ENCODE results near the gene RNASE3.
"Not testable (repeated sequence)": the region's sequence is repeated elsewhere in the genome, so short reads cannot be mapped to it uniquely, and the experiment has no call there.

The RNASE3 gene

DNA sequence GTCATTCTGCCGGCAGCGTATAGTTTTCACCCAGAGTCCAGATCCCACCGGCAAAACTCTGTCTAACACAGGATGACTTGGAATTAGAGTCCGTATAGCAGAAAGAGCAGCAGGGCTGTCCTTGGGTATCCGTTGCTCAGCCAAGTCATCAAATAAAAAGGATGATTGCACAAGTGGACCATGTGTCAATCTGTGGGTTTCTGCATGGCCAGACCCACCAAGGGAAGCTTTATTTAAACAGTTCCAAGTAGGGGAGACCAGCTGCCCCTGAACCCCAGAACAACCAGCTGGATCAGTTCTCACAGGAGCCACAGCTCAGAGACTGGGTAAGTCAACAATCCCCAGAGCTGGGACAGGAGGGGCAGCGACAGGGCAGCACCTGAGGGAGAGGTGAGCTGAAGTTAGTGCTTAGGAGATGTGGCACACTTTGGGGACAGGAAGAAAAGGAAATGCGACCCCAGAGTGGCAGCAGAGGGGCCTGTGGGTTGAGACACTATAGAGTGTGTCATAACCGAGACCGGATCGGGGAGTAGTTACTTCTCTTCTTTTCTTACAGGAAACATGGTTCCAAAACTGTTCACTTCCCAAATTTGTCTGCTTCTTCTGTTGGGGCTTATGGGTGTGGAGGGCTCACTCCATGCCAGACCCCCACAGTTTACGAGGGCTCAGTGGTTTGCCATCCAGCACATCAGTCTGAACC, at the start of gene RNASE3:
Gene RNASE3 (plus strand): TSS at position 260 of the 700 bp plus-strand sequence. CDS start 302 bp downstream, at position 562.
- DNase-seq = not testable (repeated sequence)

DNA sequence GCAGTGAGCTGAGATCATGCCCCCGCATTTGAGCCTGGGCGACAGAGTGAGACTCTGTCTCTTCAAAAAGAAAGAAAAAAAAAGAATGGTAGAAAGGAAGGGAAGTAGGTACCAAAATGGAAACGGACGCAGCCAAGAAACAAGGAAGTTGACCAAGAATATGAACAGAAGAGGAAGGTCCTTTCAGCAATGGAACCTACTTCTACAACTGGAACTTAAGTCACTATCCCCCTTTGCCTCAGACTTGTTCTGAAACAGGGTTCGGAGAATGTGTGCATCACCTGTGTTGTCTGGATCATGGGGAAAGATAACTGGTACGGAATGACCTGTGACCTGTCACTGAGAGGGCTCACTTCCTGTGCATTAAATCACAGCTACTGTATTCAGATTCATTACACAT, 44.6 kb upstream of the RNASE3 start:
- DNase-seq = no peak

DNA sequence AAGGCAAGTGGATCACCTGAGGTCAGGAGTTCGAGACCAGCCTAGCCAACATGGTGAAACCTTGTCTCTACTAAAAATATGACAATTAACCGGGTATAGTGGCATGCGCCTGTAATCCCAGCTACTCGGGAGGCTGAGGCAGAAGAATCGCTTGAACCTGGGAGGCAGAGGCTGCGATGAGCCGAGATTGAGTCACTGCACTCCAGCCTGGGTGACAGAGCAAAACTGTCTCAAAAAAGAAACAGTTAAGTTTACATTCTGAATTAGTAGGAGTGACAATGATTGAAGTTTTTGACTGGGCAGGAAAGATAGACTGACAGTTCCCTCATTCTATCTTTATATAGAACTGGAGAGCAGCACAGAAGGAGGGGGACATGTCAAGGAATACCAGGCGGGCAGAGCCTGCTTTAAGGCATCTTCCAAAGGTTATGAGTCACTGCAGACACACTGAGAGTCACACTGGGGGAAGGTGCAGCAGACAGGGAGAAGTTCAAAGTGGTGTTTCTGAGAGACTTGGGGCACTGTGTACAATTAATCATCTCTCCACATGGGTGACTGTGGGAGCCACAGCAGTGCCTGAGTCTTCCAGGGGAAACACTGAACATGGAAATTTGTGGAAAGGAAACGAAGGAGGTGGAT, 42.8 kb upstream of the RNASE3 start:
- no peak for DNase-seq

DNA sequence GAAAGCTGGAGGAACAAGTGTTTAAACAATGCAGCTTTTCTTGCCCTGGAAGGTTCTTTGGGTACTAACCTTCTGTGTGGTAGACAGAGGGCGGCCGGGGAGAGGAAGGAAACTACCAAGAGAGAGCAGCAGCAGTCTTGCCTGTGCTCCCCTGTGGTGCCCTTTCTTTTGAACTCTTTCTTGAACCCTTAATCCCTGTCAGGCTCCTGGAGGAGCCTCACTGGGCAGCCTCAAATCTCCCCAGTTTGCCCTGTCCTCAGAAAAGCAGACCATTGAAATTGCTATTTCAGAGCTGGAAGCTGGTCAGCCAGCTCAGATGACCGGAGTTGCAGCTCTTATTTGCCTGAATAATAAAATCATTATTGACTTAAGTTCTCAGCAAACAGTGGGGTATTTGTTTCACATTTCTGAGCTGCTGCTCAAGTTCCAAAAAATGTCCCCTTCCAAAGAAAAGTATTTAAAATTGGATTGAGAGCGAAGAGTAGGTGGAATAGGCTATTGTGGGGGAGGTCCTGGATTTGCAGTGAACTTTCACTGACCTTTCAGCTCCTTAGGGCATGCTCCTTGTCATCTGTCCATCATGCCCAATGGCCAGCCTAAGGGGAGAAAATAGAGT, 42.1 kb upstream of the RNASE3 start:
- no peak for DNase-seq

DNA sequence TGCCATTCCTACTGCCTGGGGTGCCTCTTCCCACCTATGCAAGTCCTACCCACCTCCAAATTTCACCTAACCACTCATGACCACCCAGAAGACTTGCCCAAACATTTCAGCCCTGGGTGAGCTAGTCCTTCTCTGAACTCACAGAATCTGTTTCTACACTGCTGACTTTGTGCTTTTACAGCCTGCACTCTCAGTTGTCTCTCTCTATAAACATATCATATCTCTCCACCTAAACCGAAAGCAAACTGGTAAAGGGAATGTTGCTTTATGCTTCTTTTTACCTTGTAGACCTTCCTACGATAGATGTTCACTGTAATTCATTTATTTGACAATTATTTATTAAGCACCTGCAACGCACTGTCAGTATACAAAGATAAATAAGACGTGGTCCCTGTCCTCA, 38.1 kb upstream of the RNASE3 start:
- DNase-seq = no peak

DNA sequence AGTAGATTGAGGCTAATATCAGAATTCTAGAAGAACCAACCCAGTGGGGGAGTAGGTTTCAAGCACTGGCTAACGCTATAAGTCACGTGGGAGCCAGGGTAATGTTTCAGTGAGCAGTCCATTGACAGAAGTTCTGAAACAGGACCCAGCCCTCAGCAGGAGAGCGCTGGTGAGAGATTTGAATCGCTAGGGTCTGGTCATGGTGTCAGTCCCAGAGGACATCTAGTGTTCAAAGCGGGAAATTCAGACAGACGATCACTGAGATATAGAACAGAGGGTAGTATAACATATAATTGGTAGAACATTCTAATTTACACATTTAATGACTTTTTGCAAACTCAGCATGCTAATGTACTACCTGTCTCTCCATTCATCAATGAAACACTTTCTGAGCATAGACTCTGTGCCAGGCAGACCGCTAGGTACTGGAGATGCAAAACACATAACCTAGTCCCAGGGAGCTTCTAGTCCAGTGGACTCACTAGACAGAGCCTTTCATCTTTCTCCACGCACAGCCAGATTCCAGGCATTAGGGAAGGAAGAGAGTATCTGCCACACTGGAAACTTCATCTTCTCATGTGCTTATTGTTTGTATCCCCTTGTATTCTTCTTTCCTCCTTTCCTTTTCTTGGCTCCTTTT, 35.4 kb upstream of the RNASE3 start:
- DNase-seq = no peak

DNA sequence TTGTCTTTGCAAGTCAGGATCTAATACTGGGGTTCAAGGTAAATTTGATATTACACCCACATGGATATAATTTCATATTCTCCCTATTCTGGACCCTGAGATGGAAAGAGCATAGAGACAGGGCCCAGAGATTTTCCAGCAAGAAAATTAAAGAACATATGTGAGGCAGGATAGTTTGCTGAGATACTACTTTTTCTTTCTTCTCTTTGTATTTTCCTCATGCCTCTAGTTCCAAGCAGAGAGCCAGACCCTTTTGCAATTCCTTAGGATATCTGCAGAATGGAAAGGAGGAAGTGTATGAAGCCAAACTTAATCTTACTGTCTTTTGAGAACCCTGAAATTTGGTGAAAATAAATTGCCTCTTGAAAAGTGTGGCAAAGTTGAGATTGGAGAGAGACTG, 34.0 kb upstream of the RNASE3 start:
- no peak for DNase-seq

DNA sequence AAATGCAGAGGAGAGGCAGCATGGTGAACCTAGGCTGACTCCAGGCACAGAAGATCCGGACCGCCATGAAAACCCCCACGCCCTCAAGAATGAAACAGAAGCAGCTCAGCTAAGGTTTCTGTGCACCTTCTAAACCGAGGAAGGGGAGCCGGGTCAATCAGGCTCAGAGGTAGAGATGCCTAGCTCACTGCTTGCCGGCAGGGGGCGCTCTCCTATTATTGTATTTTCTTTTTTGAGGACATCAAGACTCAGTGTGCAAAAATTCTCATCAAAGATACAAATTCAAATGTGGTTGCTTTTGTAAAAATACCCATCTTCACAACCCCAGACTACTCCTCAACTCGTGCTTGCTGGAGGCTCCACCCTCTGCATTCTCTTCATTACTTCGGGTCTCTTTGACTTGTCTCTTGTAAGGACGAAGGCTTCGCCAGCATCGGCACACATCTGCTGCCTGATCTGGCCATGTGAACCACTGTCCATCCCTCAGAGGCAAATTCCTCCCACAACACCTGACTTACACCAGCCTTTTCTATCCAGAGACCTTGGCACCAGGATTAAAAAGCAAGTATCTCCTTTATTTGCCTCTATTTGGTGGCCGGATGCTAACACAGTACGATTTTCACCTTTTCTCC, 33.4 kb upstream of the RNASE3 start:
- DNase-seq = no peak

DNA sequence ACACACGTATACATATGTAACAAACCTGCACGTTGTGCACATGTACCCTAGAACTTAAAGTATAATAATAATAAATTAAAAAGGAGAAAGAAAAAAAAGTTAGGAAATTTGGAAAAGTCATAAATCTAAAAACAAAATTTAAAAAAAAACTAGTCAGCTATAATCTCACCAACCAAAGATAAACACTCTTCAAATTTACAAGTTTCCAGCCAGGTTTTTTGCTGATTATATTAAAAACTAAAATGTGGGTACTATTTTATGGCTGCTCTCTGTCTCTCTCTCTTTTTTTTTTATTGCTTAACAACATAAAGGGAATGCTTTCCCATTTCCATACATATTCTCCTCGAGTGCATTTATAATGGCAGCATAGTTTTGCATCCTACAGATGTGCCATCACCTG, 25.0 kb upstream of the RNASE3 start:
- DNase-seq = no peak

DNA sequence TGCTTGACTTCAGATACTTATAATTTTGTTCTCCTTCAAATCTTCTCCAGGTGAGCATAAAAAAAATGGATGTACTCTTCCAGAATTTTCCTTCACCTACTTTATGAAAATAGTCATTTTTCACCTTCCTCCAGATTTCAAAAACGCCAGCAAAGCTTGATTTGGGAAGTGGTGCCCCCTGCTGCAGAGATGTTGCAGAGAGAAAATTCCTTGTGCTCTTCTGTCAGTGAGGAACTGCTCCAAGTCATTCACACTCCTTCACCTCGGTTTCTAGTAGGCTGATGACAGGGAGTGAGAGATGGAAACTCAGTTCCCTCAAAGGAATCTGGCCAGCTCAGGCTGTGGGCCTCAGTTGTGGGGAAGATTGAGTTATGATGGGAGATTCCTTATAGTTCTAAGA, 24.2 kb upstream of the RNASE3 start:
- DNase-seq = no peak

DNA sequence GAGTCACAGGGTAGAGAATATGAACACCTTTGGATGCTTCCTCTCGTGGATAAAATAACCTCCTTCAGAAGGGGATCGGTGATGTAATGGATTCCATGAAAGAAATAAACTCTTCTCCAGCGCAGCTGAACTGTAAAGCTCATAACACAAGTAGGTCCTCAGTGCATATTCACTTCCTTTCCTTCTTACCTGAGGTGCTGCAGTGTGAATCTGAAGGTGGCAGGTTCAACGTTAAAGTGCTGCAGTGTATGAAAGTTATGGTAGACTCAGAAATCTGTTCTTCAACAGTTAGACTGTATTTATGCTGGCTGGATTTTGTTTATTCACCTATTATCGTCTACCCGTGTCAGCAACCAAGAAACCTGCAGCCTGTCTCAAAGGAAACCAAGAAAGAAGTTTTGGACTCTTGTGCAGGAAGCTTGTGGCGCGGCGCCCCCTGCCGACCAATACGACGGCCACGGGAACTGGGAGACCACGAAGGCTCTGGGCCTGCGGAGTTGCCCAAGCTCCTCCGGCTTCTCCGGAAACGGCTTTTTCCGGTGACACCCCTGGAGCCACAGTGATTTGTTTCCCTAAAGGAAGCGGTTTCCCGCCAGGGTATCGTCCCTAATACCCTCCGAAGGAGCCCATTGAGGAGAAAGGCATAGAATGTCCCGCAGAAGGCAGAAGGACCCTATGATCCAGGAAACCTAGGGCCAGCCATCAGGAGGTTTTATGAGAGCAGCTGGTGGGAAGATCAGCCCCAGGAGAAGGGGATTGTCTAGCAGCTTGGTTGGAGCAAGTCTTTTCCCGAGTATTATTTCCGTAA, 17.6 kb upstream of the RNASE3 start:
- DNase-seq = no peak

DNA sequence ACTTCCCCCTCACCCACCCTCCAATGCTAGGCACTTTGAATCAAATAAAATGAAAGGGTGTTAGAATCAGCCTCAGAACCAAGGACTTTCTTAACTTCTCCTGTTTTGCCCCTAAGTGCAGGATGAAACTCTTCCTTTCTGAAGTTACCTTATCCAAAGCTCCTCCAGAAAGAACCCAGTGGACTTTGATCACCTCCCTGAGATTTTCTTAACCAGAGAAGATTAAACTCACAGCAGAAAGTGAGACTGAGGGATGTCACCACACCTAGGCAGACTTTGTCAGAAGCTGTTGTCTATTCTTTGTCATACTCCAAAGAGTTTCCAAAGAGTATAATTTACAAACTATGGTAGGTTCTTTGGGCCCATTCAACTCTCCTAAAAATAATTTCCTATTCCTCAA, 14.2 kb upstream of the RNASE3 start:
- DNase-seq = no peak

DNA sequence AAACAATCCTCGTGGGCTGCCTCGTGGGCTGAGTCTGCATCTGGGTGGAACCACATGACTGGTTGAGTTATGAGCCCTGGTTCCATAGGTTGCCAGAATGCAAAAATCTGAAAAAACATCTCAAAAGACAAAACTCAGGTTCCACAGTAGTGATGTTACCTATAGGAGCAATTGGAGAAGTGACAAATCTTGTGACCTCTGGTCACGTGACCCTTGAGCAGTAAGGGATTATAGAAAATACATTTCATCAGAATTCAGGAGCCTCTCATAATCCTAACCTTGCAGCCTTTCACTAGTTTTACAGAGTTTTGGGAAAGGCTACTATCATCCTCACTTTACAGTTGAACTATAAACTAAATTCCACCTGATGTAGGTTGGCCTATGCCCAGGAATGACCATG, 12.5 kb upstream of the RNASE3 start:
- no peak for DNase-seq

DNA sequence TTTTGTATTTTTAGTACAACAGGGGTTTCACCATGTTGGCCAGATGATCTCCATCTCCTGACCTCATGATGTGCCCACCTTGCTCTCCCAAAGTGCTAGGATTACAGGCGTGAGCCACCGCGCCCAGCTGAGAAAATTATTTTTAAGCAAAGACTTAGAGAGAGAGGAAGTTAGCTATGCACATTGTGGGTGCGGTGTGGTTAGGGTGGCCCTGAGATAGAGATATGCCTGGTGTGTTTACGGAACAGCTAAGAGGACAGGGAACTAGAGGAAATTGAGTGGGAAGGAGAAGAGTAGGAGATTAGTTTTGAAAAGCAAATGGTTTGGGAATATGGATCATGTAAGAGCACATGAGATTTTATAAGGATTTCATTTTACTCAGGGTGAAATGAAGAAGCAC, 10.0 kb upstream of the RNASE3 start:
- DNase-seq = not testable (repeated sequence)

DNA sequence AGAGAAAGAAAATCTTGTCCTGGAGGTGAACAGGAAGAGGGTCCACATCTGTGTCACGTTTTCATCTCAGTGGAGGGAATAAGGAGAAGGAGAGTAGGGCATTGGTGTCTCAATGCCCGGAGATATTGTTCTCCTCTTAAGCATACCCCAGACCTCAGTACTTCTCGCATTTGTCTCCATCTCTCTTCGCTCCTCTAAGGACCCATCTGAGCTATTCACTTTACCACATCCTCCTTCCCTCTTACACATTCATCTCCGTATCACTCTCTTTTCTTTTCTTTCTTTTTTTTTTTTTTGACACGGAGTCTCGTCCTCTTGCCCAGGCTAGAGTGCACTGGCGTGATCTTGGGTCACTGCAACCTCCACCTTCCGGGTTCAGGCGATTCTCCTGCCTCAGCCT, 8.4 kb upstream of the RNASE3 start:
- not testable (repeated sequence) for DNase-seq

DNA sequence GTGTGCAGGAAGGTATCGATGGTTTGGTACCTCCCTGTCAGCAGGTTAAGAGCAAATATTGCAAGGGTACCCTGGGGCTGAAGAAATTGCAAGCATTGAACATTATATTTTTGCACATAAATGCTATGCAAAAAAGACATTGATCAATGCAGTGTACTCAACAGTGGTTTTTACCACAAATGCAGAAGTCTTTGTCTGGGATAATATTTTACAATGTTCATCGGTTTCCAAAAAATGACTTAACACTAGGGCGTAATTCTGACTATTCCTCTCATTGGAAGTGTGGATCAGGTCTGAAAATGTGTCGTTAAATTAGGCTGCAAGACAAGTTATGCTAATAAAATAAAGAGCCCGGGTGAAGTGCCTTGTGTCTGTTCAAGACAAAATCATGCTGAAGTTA, 2.8 kb upstream of the RNASE3 start:
- not testable (repeated sequence) for DNase-seq

DNA sequence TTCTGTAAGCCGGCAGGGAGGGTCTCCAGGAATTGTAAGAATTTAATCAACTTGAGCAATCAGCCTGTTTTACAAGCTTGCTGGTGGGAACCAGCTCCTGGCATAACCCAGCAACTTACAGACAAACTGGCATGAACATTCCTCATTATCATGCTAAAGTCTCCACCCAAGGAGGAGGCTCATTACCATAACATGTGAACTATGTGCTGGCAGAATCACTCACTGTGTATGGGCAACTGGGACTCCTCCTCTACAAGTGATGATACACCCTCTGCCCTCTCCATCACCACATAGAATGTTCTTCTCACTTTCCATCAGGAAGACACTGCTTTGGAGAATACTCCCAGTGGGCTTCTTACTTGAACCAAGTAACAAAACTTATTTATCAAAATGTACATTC, 4.1 kb downstream of the RNASE3 start:
- DNase-seq = not testable (repeated sequence)

DNA sequence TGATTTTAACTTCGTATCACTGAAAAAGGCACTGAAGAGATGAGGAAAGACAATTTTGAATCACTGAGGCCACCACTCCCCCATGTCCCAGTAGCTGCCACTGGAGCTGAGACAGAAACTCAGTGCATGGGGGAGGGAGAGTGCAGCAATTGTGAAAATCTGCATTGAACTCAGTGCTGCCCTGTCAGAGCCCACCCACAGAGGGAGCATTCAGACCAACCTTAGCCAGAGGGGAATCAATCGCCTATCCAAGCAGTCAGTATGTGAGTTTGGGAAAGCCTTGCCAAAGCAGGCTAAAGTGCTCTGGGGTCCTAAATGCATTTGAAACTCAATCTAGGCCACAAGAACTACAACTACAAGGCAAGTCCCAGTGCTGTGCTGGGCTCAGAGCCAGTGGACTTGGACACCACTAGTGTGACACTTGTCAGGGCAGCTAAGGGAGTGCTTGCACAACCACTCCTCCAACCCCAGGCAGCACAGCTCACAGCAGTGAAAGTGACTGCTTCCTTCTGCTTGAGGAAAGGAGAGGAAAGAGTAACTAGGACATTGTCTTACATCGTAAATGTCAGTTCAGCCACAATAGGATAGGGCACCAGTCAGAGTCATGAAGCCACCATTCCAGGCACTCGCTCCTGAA, 13.3 kb downstream of the RNASE3 start:
- no peak for DNase-seq

DNA sequence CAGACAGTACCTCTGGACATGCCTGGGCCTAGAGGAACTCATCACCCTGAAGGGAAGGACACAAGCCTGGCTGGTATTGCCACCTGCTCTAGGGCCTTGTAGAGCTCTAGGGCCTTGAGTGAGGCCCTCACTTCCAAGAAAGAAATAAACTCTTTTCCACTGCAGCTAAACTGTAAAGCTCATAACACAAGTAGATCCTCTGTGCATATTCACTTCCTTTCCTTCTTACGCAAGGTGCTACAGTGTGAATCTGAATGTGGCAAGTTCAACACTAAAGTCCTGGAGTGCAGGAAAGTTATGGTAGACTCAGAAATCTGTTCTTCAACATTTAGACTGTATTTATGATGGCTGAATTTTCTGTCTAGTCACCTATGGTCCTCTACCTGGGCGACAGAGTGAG, 14.5 kb downstream of the RNASE3 start:
- no peak for DNase-seq

DNA sequence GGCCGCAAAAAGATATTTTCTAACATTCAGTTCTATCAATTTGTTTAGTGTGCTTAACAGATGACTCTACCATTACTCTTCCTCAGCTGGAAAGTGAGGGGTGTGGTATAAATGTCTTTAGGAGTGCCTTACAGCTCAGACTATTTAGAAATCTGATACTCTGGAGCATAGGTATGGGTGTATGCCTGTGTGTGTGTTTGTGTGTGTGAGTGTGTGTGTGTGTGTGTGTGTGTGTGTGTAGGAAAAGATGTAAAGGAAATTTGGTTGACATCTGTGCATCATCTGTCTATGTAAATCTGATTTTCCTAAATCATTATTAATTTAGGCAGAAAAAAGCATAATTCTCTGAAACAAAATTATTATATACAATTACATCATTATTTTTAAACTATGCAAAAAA, 16.0 kb downstream of the RNASE3 start:
- DNase-seq = no peak

DNA sequence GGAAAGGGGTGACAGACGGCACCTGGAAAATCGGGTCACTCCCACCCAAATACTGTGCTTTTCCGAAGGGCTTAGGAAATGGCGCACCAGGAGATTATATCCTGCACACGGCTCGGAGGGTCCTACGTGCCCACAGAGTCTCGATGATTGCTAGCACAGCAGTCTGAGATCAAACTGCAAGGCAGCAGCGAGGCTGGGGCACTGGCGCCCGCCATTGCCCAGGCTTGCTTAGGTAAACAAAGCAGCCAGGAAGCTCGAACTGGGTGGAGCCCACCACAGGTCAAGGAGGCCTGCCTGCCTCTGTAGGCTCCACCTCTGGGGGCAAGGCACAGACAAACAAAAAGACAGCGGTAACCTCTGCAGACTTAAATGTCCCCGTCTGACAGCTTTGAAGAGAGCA, 19.6 kb downstream of the RNASE3 start:
- DNase-seq = not testable (repeated sequence)
